Astrocyte (in vitro differentiated cells and primary cell): ENCODE measurements around the gene LDLRAD4. TPM values are rescaled to one million over a fixed set of nuclear protein-coding genes. Genes with fewer than 3 reads are reported as not detected.

Source experiments
- DNase-seq: peaks from one replicate; pipeline ENCODE4 v3.0.0-alpha.2; 2010; ENCODE audit warnings: low read depth
- FAIRE-seq: peaks from 2 replicates; lab custom pipeline; 2011; peaks lifted over from hg19 to GRCh38; lab: Jason Lieb, UNC
- H2AFZ ChIP-seq: 2 replicates; pipeline ENCODE4 v1.6.0; 2012; ENCODE audit warnings: low read depth, low read length, inconsistent platforms
- H3K27ac ChIP-seq: 2 replicates; pipeline ENCODE4 v1.5.1; 2011; ENCODE audit warnings: low read depth, low read length, inconsistent platforms
- H3K27me3 ChIP-seq: 2 replicates; pipeline ENCODE4 v1.6.0; 2011; ENCODE audit warnings: low read length, inconsistent platforms; ENCODE audit not compliant: insufficient read depth
- H3K36me3 ChIP-seq: 2 replicates; pipeline ENCODE4 v1.5.1; 2011; ENCODE audit warnings: low read length, inconsistent platforms; ENCODE audit not compliant: insufficient read depth
- H3K4me1 ChIP-seq: 2 replicates; pipeline ENCODE4 v1.5.1; 2011; ENCODE audit warnings: low read length, inconsistent platforms; ENCODE audit not compliant: insufficient read depth
- H3K4me2 ChIP-seq: 2 replicates; pipeline ENCODE4 v1.6.0; 2012; ENCODE audit warnings: low read length, inconsistent platforms
- H3K4me3 ChIP-seq: 2 replicates; pipeline ENCODE4 v1.5.1; 2011; ENCODE audit warnings: low read depth, mild to moderate bottlenecking, low read length, inconsistent platforms; ENCODE audit not compliant: insufficient read depth
- H3K79me2 ChIP-seq: 2 replicates; pipeline ENCODE4 v1.6.0; 2012; ENCODE audit warnings: mild to moderate bottlenecking, low read length, inconsistent platforms; ENCODE audit not compliant: insufficient read depth
- H3K9ac ChIP-seq: 2 replicates; pipeline ENCODE4 v1.6.0; 2012; ENCODE audit warnings: mild to moderate bottlenecking, low read length, inconsistent platforms
- H3K9me3 ChIP-seq: 2 replicates; pipeline ENCODE4 v1.5.1; 2012; ENCODE audit warnings: low read depth, mild to moderate bottlenecking, low read length, inconsistent platforms; ENCODE audit not compliant: insufficient read depth
- H4K20me1 ChIP-seq: 2 replicates; pipeline ENCODE4 v1.6.0; 2012; ENCODE audit warnings: low read length, inconsistent platforms; ENCODE audit not compliant: insufficient read depth
- H3K27ac Mint-ChIP-seq: one replicate; pipeline ENCODE4 v1.8.0; 2021; ENCODE audit warnings: mild to moderate bottlenecking, mixed read lengths; ENCODE audit not compliant: unreplicated experiment
- H3K27me3 Mint-ChIP-seq: one replicate; pipeline ENCODE4 v1.8.0; 2021; ENCODE audit warnings: low read depth, mixed read lengths; ENCODE audit not compliant: unreplicated experiment
- H3K36me3 Mint-ChIP-seq: one replicate; pipeline ENCODE4 v1.8.0; 2021; ENCODE audit warnings: low read depth, mixed read lengths; ENCODE audit not compliant: unreplicated experiment
- H3K4me1 Mint-ChIP-seq: one replicate; pipeline ENCODE4 v1.8.0; 2021; ENCODE audit warnings: low read depth, mixed read lengths; ENCODE audit not compliant: unreplicated experiment
- H3K4me3 Mint-ChIP-seq: one replicate; pipeline ENCODE4 v1.8.0; 2021; ENCODE audit warnings: mild to moderate bottlenecking, moderate library complexity, mixed read lengths; ENCODE audit not compliant: unreplicated experiment
- H3K9me3 Mint-ChIP-seq: one replicate; pipeline ENCODE4 v1.8.0; 2021; ENCODE audit warnings: mild to moderate bottlenecking, mixed read lengths; ENCODE audit not compliant: unreplicated experiment
- CTCF ChIP-seq: IDR thresholded peaks from 2 replicates; pipeline ENCODE4 v1.5.1; 2011; ENCODE audit warnings: low read depth, mild to moderate bottlenecking, inconsistent platforms, low read length, moderate library complexity; ENCODE audit not compliant: insufficient read depth
- EZH2 ChIP-seq: IDR thresholded peaks from 2 replicates; pipeline ENCODE4 v1.6.1; 2012; ENCODE audit warnings: mild to moderate bottlenecking, low read length, inconsistent platforms; ENCODE audit not compliant: insufficient read depth
- total RNA-seq: library from RNA; stranded (reverse); gene quantifications from 2 replicates; pipeline ENCODE4 v1.2.1, GENCODE V29; 2021

The LDLRAD4 gene
- total RNA-seq, 1 donor from 2014 or later, result 26.0 TPM

GRCh38 chr18:13524811-13525210 is 306.3 kb downstream of the LDLRAD4 start:
- H3K27ac ChIP-seq, result no peak overlapping the region
- Mint-ChIP-seq H3K27me3 (peaks cover 6% of the 10 kb centered on the region), H3K4me3 (no peak overlapping the region), H3K4me1 (peaks cover 8% of the 10 kb centered on the region), H3K27ac (no peak overlapping the region), H3K36me3 (peaks cover 15% of the 10 kb centered on the region), H3K9me3 (peaks cover 2% of the 10 kb centered on the region)
- peaks cover 7% of the 10 kb centered on the region for H3K27me3 ChIP-seq
- no peak overlapping the region for H3K4me2 ChIP-seq
- no peak for DNase-seq
- H3K9ac ChIP-seq, result no peak overlapping the region
- H3K79me2 ChIP-seq, result no peaks in the 10 kb centered on the region
- no peak for FAIRE-seq
- no peak overlapping the region for H3K4me3 ChIP-seq
- no peaks in the 10 kb centered on the region for H3K4me1 ChIP-seq
- H3K9me3 ChIP-seq, result no peaks in the 10 kb centered on the region
- no peak overlapping the region for H2AFZ ChIP-seq
- TF ChIP-seq EZH2 (no peak), CTCF (no peak)
- H4K20me1 ChIP-seq, result no peaks in the 10 kb centered on the region
- H3K36me3 ChIP-seq, result no peaks in the 10 kb centered on the region

GRCh38 chr18:13525381-13526029 is 306.9 kb downstream of the LDLRAD4 start:
- TF ChIP-seq EZH2 (no peak), CTCF (no peak)
- Mint-ChIP-seq H3K4me3 (no peak overlapping the region), H3K27me3 (peaks cover 8% of the 10 kb centered on the region), H3K36me3 (peaks cover 9% of the 10 kb centered on the region), H3K27ac (no peak overlapping the region), H3K9me3 (peaks cover 2% of the 10 kb centered on the region), H3K4me1 (peaks cover 13% of the 10 kb centered on the region)
- DNase-seq, result no peak
- H3K4me1 ChIP-seq, result no peaks in the 10 kb centered on the region
- no peaks in the 10 kb centered on the region for H3K36me3 ChIP-seq
- no peaks in the 10 kb centered on the region for H3K9me3 ChIP-seq
- no peaks in the 10 kb centered on the region for H4K20me1 ChIP-seq
- no peaks in the 10 kb centered on the region for H3K79me2 ChIP-seq
- H2AFZ ChIP-seq, result no peak overlapping the region
- no peak overlapping the region for H3K4me3 ChIP-seq
- FAIRE-seq, result no peak
- H3K4me2 ChIP-seq, result no peak overlapping the region
- no peak overlapping the region for H3K9ac ChIP-seq
- H3K27me3 ChIP-seq, result peaks cover 9% of the 10 kb centered on the region
- no peak overlapping the region for H3K27ac ChIP-seq

GRCh38 chr18:13526519-13526918 is 308.0 kb downstream of the LDLRAD4 start:
- Mint-ChIP-seq H3K4me3 (no peak overlapping the region), H3K27ac (no peak overlapping the region), H3K4me1 (peaks cover 11% of the 10 kb centered on the region), H3K27me3 (peaks cover 8% of the 10 kb centered on the region), H3K9me3 (peaks cover 2% of the 10 kb centered on the region), H3K36me3 (peaks cover 7% of the 10 kb centered on the region)
- no peaks in the 10 kb centered on the region for H3K4me1 ChIP-seq
- H3K27ac ChIP-seq, result no peak overlapping the region
- H3K4me3 ChIP-seq, result no peak overlapping the region
- H2AFZ ChIP-seq, result no peak overlapping the region
- no peak for TF ChIP-seq CTCF
- no peak for TF ChIP-seq EZH2
- no peaks in the 10 kb centered on the region for H3K9me3 ChIP-seq
- no peaks in the 10 kb centered on the region for H3K79me2 ChIP-seq
- no peaks in the 10 kb centered on the region for H3K36me3 ChIP-seq
- no peak for DNase-seq
- H3K27me3 ChIP-seq, result peaks cover 7% of the 10 kb centered on the region
- H4K20me1 ChIP-seq, result no peaks in the 10 kb centered on the region
- H3K4me2 ChIP-seq, result no peak overlapping the region
- no peak for FAIRE-seq
- H3K9ac ChIP-seq, result no peak overlapping the region
